ENCODE data around the gene CYTH3. TPM values are rescaled to one million over a fixed set of nuclear protein-coding genes. Genes with fewer than 3 reads are reported as not detected.

Gene CYTH3
- polyA plus RNA-seq, 1 donor (not counting 4 experiments of a cell fraction or from before 2014, with no cell fraction given), result 28.4 TPM

DNA sequence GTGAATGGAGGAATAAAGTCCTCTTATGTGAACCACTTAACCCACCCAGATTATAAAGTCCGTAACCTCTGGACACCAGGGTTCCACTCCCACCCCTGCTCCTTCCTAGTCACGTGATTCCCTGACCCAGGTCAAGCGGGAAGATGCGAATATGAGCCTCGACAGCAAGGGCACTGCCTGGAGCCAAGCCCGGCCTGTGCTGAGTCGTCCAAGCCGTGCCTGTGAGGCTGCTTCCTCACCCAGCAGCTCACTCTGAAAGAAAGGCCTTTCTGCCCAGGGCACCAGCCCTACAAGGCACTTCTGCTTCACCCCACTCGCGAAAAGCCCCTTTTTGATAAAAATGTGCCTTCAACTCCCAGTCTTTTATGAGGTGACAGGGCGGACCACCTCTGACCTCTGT, 85.8 kb downstream of the CYTH3 start:
- no peaks in the 10 kb centered on the region for H3K27me3 ChIP-seq (ENCODE audit: control insufficient read depth, extremely low read depth, insufficient read depth, low read length)
- no peaks in the 10 kb centered on the region for H4K20me1 ChIP-seq (ENCODE audit: control insufficient read depth, extremely low read depth, insufficient read depth, low read length)
- no peak overlapping the region for H3K4me3 ChIP-seq (ENCODE audit: control insufficient read depth in 2 of 3, extremely low read depth in 1 of 3, insufficient read depth in 2 of 3, low read depth in 1 of 3, low read length in 3 of 3)
- H3K4me2 ChIP-seq (ENCODE audit: control insufficient read depth, extremely low read depth, insufficient read depth, low read depth, low read length), result no peak overlapping the region
- peaks cover 9 to 35% of the 10 kb centered on the region in 2 experiments for H3K36me3 ChIP-seq (ENCODE audit: control insufficient read depth in 2 of 2, extremely low read depth in 1 of 2, insufficient read depth in 2 of 2, low read length in 2 of 2)
- H3K27ac ChIP-seq (ENCODE audit: control insufficient read depth, insufficient read depth, low read length), result no peak overlapping the region
- no peak overlapping the region for H2AFZ ChIP-seq (ENCODE audit: control insufficient read depth, low read length)
- peaks cover 1% of the 10 kb centered on the region for H3K4me1 ChIP-seq (ENCODE audit: control insufficient read depth, extremely low read depth, insufficient read depth, low read length)
- H3K9me1 ChIP-seq (ENCODE audit: control insufficient read depth, extremely low read depth, insufficient read depth, low read length), result no peaks in the 10 kb centered on the region
- no peak for TF ChIP-seq EZH2 (IDR thresholded peaks at IDR 0.05; ENCODE audit: low read length)
- TF ChIP-seq, protein P1, sequence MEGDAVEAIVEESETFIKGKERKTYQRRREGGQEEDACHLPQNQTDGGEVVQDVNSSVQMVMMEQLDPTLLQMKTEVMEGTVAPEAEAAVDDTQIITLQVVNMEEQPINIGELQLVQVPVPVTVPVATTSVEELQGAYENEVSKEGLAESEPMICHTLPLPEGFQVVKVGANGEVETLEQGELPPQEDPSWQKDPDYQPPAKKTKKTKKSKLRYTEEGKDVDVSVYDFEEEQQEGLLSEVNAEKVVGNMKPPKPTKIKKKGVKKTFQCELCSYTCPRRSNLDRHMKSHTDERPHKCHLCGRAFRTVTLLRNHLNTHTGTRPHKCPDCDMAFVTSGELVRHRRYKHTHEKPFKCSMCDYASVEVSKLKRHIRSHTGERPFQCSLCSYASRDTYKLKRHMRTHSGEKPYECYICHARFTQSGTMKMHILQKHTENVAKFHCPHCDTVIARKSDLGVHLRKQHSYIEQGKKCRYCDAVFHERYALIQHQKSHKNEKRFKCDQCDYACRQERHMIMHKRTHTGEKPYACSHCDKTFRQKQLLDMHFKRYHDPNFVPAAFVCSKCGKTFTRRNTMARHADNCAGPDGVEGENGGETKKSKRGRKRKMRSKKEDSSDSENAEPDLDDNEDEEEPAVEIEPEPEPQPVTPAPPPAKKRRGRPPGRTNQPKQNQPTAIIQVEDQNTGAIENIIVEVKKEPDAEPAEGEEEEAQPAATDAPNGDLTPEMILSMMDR (optimal IDR thresholded peaks at IDR 0.05 in 1 of 3, IDR thresholded peaks at IDR 0.05 in 1 of 3, conservative IDR thresholded peaks at IDR 0.05 in 1 of 3; ENCODE audit: extremely low read depth in 1 of 3, insufficient read depth in 2 of 3, low read length in 3 of 3), result no peak
- dilution Hi-C loops (cut with MboI; ENCODE audit: extremely low pct_ligation_motif_present, low sequenced_read_pairs), result no loop called here
- H3K9me3 ChIP-seq (ENCODE audit: control insufficient read depth, low read depth, low read length), result no peaks in the 10 kb centered on the region
- FAIRE-seq (no peak), DNase-seq (ENCODE audit: low read depth, low spot score) (no peak)
- no peak overlapping the region for H3K9ac ChIP-seq (ENCODE audit: control insufficient read depth, extremely low read depth, insufficient read depth, low read length)
- H3K79me2 ChIP-seq (ENCODE audit: control insufficient read depth, insufficient read depth, low read length), result no peaks in the 10 kb centered on the region

DNA sequence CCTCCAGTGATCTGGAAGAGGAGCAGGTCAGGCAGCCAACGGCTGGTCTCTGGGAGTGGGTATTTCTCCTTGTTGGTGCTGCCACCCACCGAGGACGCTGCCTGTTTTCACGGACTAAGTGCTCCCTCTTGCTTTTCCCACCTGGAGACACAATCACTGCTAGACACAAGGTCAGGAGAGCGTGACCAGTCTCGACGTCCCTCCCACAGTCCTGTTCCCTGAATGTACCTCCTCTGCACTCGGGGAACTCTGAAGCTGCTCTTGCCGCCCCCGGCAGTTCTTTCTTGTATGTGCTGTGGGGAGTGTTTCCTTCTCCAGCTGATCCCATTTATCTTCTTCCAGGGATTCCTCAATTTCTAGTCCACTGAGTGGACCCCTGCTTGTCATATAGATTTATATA, 89.4 kb downstream of the CYTH3 start:
- DNase-seq (ENCODE audit: low read depth, low spot score) (no peak), FAIRE-seq (no peak)
- H4K20me1 ChIP-seq (ENCODE audit: control insufficient read depth, extremely low read depth, insufficient read depth, low read length), result no peaks in the 10 kb centered on the region
- H3K36me3 ChIP-seq (ENCODE audit: control insufficient read depth in 2 of 2, extremely low read depth in 1 of 2, insufficient read depth in 2 of 2, low read length in 2 of 2), result peaks cover 5 to 30% of the 10 kb centered on the region in 2 experiments
- no peaks in the 10 kb centered on the region for H3K79me2 ChIP-seq (ENCODE audit: control insufficient read depth, insufficient read depth, low read length)
- H3K9me3 ChIP-seq (ENCODE audit: control insufficient read depth, low read depth, low read length), result no peaks in the 10 kb centered on the region
- H3K9ac ChIP-seq (ENCODE audit: control insufficient read depth, extremely low read depth, insufficient read depth, low read length), result no peak overlapping the region
- H3K27ac ChIP-seq (ENCODE audit: control insufficient read depth, insufficient read depth, low read length), result no peak overlapping the region
- H3K9me1 ChIP-seq (ENCODE audit: control insufficient read depth, extremely low read depth, insufficient read depth, low read length), result no peaks in the 10 kb centered on the region
- no peaks in the 10 kb centered on the region for H3K27me3 ChIP-seq (ENCODE audit: control insufficient read depth, extremely low read depth, insufficient read depth, low read length)
- no peak overlapping the region for H2AFZ ChIP-seq (ENCODE audit: control insufficient read depth, low read length)
- no peak overlapping the region for H3K4me2 ChIP-seq (ENCODE audit: control insufficient read depth, extremely low read depth, insufficient read depth, low read depth, low read length)
- H3K4me1 ChIP-seq (ENCODE audit: control insufficient read depth, extremely low read depth, insufficient read depth, low read length), result peaks cover 5% of the 10 kb centered on the region
- TF ChIP-seq, protein P1 (optimal IDR thresholded peaks at IDR 0.05 in 1 of 3, IDR thresholded peaks at IDR 0.05 in 1 of 3, conservative IDR thresholded peaks at IDR 0.05 in 1 of 3; ENCODE audit: extremely low read depth in 1 of 3, insufficient read depth in 2 of 3, low read length in 3 of 3), result no peak
- no peak for TF ChIP-seq EZH2 (IDR thresholded peaks at IDR 0.05; ENCODE audit: low read length)
- dilution Hi-C loops (cut with MboI; ENCODE audit: extremely low pct_ligation_motif_present, low sequenced_read_pairs), result no loop called here
- no peak overlapping the region for H3K4me3 ChIP-seq (ENCODE audit: control insufficient read depth in 2 of 3, extremely low read depth in 1 of 3, insufficient read depth in 2 of 3, low read depth in 1 of 3, low read length in 3 of 3)
